ENCODE measurements around the gene CCM2. TPM values are rescaled to one million over a fixed set of nuclear protein-coding genes. Genes with fewer than 3 reads are reported as not detected.

CCM2 gene
- total RNA-seq, 3 donors from 2014 or later, result 32.3 to 45.3 (median 35.4) TPM

DNA sequence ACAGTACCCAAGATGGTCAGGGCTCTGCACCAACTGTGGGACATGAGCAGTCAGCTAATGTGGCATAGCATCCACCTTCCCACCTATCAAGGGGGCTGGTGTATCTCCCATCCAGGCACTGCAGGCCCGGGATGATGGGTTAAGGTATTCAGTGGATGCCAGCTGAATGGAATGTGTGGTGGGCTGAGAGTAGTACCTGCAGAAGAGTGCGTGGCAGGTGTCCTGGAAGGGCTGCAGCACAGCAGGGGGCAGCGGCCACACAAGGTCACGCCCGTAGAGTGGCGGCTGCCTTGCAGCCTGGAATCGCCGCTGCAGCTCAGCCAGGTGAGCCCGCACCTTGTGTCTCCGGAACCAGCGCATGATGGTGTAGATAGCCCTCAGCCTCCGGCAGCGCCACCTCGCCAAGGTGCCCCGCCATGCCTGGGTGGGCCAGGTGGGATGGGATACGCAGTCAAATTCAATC lies 34.5 kb upstream of the CCM2 start:
- DNase-seq (ENCODE audit: low spot score in 2 of 2), result peak in 1 of 2 donors; percentile 39

DNA sequence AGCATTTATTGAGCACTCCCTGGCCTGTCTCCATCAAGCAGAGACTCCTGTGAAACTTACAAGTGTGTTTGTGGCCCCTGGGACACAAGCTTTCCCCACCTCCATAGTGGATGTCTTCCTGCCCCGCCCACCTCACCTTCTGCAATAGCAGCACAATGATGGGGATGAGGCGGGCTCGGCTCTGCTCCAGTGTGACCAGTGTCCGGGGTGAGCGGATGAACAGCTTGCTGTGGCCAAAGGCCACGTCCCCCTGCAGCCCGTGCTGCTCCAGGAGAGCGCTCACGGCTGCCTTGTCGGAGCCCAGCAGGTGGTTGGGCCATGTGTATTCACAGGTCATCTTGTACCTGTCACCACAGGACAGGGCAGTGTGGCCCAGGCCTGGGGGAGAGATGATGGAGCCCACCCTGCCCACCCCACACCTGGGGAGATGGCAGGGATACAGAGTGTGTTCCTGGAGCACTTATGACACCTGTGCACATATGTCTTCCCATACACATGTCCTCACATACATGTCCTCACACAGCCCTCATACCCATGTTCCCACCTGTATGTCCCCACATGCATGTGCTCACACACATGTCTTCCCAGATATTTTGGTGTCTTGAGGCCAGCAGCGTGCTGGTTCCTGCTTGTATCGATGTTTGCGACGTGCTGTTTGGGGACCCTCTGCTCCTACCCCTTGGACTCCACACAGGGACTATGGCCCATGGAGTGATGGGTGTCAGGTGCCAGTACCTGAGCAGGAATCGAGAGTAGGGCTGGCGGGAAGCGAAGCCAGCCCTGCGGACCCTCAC lies 33.9 kb upstream of the CCM2 start:
- no peaks in the 10 kb centered on the region for H3K4me1 ChIP-seq
- H3K27me3 ChIP-seq, result peaks cover 0 to 7% of the 10 kb centered on the region in 2 donors
- intact Hi-C loops (cut with DNase I; ENCODE audit: low total_unique reads), result no loop called here
- no peaks in the 10 kb centered on the region for H3K36me3 ChIP-seq
- H3K4me3 ChIP-seq, result no peak overlapping the region
- H3K27ac ChIP-seq, result no peak overlapping the region
- TF ChIP-seq POLR2AphosphoS5 (IDR thresholded peaks at IDR 0.05) (no peak), POLR2A (IDR thresholded peaks at IDR 0.05) (no peak)
- TF ChIP-seq, protein P1, sequence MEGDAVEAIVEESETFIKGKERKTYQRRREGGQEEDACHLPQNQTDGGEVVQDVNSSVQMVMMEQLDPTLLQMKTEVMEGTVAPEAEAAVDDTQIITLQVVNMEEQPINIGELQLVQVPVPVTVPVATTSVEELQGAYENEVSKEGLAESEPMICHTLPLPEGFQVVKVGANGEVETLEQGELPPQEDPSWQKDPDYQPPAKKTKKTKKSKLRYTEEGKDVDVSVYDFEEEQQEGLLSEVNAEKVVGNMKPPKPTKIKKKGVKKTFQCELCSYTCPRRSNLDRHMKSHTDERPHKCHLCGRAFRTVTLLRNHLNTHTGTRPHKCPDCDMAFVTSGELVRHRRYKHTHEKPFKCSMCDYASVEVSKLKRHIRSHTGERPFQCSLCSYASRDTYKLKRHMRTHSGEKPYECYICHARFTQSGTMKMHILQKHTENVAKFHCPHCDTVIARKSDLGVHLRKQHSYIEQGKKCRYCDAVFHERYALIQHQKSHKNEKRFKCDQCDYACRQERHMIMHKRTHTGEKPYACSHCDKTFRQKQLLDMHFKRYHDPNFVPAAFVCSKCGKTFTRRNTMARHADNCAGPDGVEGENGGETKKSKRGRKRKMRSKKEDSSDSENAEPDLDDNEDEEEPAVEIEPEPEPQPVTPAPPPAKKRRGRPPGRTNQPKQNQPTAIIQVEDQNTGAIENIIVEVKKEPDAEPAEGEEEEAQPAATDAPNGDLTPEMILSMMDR (IDR thresholded peaks at IDR 0.05), result no peak
- peak in 1 of 2 donors; percentile 39 for DNase-seq (ENCODE audit: low spot score in 2 of 2)
- H3K9me3 ChIP-seq, result no peaks in the 10 kb centered on the region

More for the DNA sequence above, 34.5 kb upstream of the CCM2 start:
- Histone ChIP-seq H3K27me3 (peaks cover 0 to 7% of the 10 kb centered on the region in 2 donors), H3K27ac (no peak overlapping the region), H3K9me3 (no peaks in the 10 kb centered on the region), H3K4me1 (no peaks in the 10 kb centered on the region), H3K4me3 (no peak overlapping the region), H3K36me3 (no peaks in the 10 kb centered on the region)
- intact Hi-C loops (cut with DNase I; ENCODE audit: low total_unique reads), result no loop called here
- TF ChIP-seq POLR2A (IDR thresholded peaks at IDR 0.05) (no peak), POLR2AphosphoS5 (IDR thresholded peaks at IDR 0.05) (no peak)
- TF ChIP-seq, protein P1 (IDR thresholded peaks at IDR 0.05), result no peak

DNA sequence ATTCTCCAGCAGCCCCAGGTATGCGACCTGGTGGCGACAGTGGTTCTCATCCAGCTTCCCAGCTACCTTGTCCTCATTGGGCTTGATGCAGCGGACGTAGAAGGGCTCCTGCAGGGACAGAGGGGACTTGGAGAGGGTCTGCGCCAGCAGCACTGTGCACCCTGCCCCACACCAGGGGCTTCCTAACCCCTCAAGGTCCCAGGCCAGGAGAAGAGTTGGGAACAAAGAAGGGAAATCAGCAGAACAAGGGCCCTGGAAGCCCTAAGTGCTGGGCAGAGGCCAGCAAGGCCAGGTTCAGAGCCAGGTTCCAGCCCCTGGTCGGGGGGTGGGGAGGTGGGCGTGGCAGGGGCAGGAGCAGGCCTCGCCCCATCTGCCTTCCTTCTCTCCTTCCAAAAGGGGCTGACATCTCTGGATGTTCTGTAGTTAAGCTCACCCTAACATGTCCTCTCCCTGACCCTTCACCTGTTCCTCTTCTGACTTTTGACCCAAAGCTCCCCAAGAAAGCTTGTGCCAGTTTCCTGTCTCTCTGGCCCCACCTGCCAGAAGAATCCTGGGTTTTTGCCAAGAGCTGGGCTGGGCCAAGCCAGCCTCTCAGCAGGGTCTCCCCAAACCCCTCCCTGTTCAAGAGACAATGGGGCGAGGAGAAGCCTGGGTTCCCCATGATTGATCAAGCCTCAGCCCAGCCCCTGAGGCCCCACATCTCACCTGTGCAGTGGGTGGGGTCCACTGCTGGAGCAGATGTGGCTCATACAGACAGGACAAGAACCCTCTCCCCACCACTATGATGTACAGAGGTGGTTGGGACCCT lies 33.1 kb upstream of the CCM2 start:
- Histone ChIP-seq H3K27me3 (peaks cover 0 to 5% of the 10 kb centered on the region in 2 donors), H3K4me1 (no peaks in the 10 kb centered on the region), H3K9me3 (no peaks in the 10 kb centered on the region), H3K36me3 (no peaks in the 10 kb centered on the region), H3K4me3 (no peak overlapping the region), H3K27ac (no peak overlapping the region)
- intact Hi-C loops (cut with DNase I; ENCODE audit: low total_unique reads), result no loop called here
- no peak for DNase-seq (ENCODE audit: low spot score in 2 of 2)
- TF ChIP-seq POLR2A (IDR thresholded peaks at IDR 0.05) (no peak), POLR2AphosphoS5 (IDR thresholded peaks at IDR 0.05) (no peak)
- TF ChIP-seq, protein P1 (IDR thresholded peaks at IDR 0.05), result no peak

DNA sequence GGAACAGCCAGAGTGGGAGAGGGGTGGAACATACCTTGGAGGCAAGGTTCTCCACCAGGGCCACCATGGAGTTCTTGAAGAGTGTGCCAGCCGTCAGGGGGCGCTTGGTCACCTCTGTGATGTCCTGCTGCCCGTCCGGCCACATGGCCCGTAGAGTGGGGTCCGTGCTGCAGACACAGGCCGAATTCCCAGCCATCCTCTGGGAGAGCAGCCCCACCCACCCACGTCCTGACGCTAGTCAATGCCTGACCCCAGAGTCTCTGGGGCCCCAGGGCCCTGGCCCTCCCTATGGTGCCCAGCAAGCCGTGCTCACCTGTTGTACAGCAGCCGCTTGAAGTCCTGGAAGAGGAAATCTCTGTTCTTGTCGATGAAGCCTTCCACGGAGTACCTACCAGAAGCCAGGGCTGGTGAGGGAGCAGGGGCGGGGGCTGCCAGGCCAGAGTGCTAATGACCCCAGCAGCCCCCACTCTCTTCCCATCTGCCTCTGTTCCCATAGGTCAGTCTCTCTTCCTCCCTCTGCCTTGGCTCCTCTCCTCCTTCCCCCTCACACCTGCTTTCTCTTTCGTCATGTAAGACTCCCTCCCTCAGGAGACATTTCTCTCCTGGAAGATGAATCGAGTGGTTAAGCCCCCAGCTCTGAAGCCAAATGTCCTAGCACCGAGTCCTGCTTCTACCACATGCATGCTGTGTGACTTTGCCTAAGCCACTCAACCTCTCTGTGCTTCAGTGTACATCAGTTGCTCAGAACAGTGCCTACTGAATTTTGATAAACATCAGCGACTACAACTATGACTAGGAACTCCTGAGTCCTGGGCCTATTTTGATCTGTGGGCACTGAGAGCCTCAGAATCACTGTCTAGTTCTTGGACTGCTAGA lies 32.2 kb upstream of the CCM2 start:
- Histone ChIP-seq H3K4me1 (no peaks in the 10 kb centered on the region), H3K4me3 (no peak overlapping the region), H3K36me3 (no peaks in the 10 kb centered on the region), H3K27me3 (no peaks in the 10 kb centered on the region), H3K27ac (no peak overlapping the region), H3K9me3 (no peaks in the 10 kb centered on the region)
- DNase-seq (ENCODE audit: low spot score in 2 of 2), result peak in 1 of 2 donors; percentile 28
- TF ChIP-seq POLR2A (IDR thresholded peaks at IDR 0.05), result no peak
- TF ChIP-seq POLR2AphosphoS5 (IDR thresholded peaks at IDR 0.05), result no peak
- TF ChIP-seq, protein P1 (IDR thresholded peaks at IDR 0.05), result no peak
- intact Hi-C loops (cut with DNase I; ENCODE audit: low total_unique reads), result no loop called here
